ENCODE results near the gene YY2.

- no peak for TF ChIP-seq CTCF (IDR thresholded peaks at IDR 0.05)
- no peak for TF ChIP-seq POLR2A (IDR thresholded peaks at IDR 0.05)
These were observed 9.6 kb downstream of the YY2 start for GRCh38 chrX:21865436-21865835.

All from testis (tissue), 2 donors.